GM11168 (cell line): ENCODE results near the gene SLC50A1.

Source experiments
- in situ Hi-C: fragments of 300-500 bp; cut with MboI; formaldehyde crosslinking; loops from one replicate; pipeline ENCODE4 v1.12.0; 2022; ENCODE audit warnings: low sequenced_read_pairs; ENCODE audit not compliant: unreplicated experiment

Gene SLC50A1

GRCh38 chr1:155179112-155180031, 43.7 kb downstream of the SLC50A1 start:
- in situ Hi-C loops = no loop called here

DNA sequence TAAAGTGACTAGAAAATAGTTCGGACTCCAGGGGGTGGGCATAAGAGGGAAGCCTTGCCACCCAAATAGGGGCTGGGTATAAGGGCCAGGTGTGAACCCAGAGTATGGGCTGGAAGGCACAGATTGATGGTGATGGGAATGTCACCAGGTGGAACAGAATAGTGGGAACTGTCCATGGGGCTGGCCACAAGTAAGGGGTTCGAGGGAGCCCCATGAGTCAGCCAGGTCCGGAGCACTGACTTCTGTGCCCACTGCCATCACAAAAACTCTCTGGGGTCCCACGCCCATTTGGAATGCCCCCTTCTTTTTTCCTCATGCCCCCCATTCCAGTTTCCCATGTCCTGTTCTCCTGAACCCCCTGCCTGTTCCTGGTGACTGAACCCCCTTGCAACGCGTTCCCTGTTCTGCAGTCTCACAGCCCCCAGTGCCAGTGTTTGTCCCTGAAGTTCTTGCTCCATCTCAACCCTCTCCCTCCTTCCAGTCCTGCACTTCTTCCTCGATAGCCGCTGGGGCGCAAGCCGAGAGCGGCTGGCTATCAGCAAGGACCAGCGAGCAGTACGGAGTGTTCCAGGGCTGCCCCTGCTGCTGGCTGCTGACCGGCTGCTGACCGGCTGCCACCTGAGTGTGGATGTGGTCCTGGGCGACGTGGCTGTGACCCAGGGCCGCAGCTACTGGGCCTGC, 45.9 kb downstream of the SLC50A1 start:
- in situ Hi-C loops = no loop called here

GRCh38 chr1:155182052-155182550, 46.4 kb downstream of the SLC50A1 start:
- in situ Hi-C loops = no loop called here

- in situ Hi-C loops = no loop called here
Measured at GRCh38 chr1:155183775-155184221, 48.1 kb downstream of the SLC50A1 start.

GRCh38 chr1:155184351-155184811, 48.7 kb downstream of the SLC50A1 start:
- in situ Hi-C loops = no loop called here

DNA sequence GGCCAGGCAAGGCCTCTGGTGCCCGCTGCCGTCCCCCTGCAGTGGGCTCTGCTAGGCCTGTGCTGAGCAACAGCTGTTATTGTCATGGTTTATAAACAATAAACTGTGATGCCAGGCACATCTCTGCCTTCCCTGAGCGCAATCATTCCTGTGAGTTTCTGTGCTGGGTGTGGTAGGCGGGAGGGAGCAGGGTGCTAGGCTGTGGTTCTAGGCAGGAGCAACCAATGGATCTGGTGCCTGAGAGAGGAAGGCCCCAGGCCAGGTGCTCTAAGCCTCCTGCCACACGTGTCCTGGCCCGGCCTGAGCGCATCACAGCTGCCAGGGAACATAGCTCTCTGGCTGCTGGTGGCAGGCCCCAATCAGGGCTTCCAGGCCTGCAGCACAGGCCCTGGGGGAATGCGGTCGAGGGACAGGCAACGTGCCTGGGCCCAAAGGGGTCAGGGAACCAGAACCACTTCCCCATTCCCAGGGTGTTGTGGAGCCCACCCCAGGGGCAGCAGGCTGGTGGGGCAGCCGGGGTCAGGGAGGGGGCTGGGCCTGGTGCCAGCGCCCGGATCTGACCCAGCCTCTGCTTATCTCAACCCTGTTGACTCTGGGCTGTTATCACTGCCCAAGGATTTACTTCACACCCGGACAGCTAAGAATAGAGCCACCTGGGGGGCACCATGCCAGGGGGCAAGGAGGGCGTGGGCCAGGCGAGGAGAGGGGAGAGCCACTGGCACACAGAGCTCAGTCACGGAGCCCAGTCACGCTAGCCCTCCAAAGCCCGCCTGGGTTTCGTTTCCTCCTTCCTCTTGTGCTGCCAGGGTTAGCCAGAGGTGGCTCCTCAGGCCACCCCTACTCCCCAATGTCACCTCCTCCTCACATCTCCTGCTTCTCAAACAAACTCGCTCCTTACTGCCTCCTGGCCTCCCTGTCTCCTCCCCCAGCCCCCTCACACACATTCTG, 49.5 kb downstream of the SLC50A1 start:
- in situ Hi-C loops = no loop called here

GRCh38 chr1:155185783-155186066, 50.1 kb downstream of the SLC50A1 start:
- in situ Hi-C loops = no loop called here

- in situ Hi-C loops = no loop called here
Measured at GRCh38 chr1:155186067-155186793, 50.6 kb downstream of the SLC50A1 start.

GRCh38 chr1:155186794-155187455, 51.3 kb downstream of the SLC50A1 start:
- in situ Hi-C loops = no loop called here

DNA sequence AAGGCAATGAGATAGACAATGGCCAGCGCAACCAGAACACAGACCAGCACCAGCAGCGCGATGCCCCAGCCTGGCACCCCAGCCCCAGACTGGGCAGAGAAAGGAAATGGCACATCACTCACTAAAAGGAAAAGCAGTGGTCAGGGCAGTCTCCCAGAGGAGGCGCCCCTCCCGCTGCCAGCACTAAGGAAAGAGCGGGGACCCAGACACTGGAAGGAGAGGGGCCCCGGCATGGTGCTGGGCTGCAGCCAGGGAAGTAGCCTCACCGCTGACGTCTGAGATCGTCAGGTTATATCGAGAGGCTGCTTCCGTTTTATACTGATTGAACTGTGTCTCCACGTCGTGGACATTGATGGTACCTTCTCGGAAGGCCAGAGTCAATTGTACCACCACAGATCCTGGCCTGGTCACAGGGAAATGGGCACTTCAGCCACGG, 51.8 kb downstream of the SLC50A1 start:
- in situ Hi-C loops = no loop called here

DNA sequence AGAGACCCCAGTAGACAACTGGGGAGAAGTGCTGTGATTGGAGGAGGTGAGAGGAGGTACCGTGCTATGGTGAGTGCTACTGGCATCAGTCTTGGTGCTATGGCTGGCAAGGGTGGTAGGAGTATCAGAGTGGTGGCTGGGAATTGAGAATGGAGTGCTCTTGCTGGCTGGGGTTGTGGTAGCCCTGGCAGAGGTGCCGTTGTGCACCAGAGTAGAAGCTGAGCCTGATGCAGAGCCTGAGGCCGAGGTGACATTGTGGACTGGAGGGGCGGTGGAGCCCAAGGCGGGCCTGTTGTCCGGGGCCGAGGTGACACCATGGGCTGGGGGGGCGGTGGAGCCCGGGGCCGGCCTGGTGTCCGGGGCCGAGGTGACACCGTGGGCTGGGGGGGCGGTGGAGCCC, 52.6 kb downstream of the SLC50A1 start:
- in situ Hi-C loops = no loop called here
